OCI-LY1 (cell line): Measurements from ENCODE around the gene F2.

Source experiments
- H2AFZ ChIP-seq: fragments of 200-600 bp; sonication (generic), shearing (Covaris generic); 2 replicates; pipeline ENCODE4 v1.6.0; 2014; ENCODE audit warnings: antibody characterized with exemption, mild to moderate bottlenecking, low read length
- H3F3A ChIP-seq: fragments of 200-600 bp; sonication (generic), shearing (Covaris generic); 2 replicates; pipeline ENCODE4 v1.6.0; 2014; ENCODE audit warnings: mild to moderate bottlenecking, antibody characterized with exemption, low read length, moderate library complexity; ENCODE audit not compliant: insufficient read depth
- H3K27ac ChIP-seq: fragments of 200-600 bp; sonication (generic); 2 replicates; pipeline ENCODE4 v1.5.1; 2014; ENCODE audit warnings: low read length, mixed run types, mild to moderate bottlenecking, low read depth; ENCODE audit not compliant: poor library complexity, severe bottlenecking
- H3K27me3 ChIP-seq: fragments of 200-600 bp; sonication (generic); 2 replicates; pipeline ENCODE4 v1.6.0; 2014; ENCODE audit warnings: antibody characterized with exemption, mild to moderate bottlenecking, low read length, moderate library complexity; ENCODE audit not compliant: insufficient read depth
- H3K36me3 ChIP-seq: fragments of 200-600 bp; sonication (generic); 2 replicates; pipeline ENCODE4 v1.6.1; 2014; ENCODE audit warnings: mild to moderate bottlenecking, antibody characterized with exemption, low read length, moderate library complexity, mixed read lengths; ENCODE audit not compliant: insufficient read depth
- H3K4me1 ChIP-seq: fragments of 200-600 bp; sonication (generic); 2 replicates; pipeline ENCODE4 v1.5.1; 2014; ENCODE audit warnings: mild to moderate bottlenecking, low read length, moderate library complexity; ENCODE audit not compliant: insufficient read depth, severe bottlenecking
- H3K4me2 ChIP-seq: fragments of 200-600 bp; sonication (generic), shearing (Covaris generic); 2 replicates; pipeline ENCODE4 v1.6.1; 2014; ENCODE audit warnings: low read length
- H3K4me3 ChIP-seq: fragments of 200-600 bp; sonication (generic); 2 replicates; pipeline ENCODE4 v1.5.1; 2014; ENCODE audit warnings: low read length, low read depth, mild to moderate bottlenecking, mixed read lengths; ENCODE audit not compliant: poor library complexity, severe bottlenecking
- H3K79me2 ChIP-seq: fragments of 200-600 bp; shearing (Covaris generic); 2 replicates; pipeline ENCODE4 v1.6.1; 2016; ENCODE audit warnings: mixed run types, low read length, mixed read lengths; ENCODE audit not compliant: insufficient read depth
- H3K9ac ChIP-seq: fragments of 200-600 bp; sonication (generic), shearing (Covaris generic); 2 replicates; pipeline ENCODE4 v1.6.1; 2014; ENCODE audit warnings: mild to moderate bottlenecking, low read length, mixed read lengths
- H3K9me2 ChIP-seq: fragments of 200-600 bp; sonication (generic), shearing (Covaris generic); 2 replicates; pipeline ENCODE4 v1.6.1; 2014; ENCODE audit warnings: low read depth, mild to moderate bottlenecking, low read length, mixed read lengths
- H3K9me3 ChIP-seq: fragments of 200-600 bp; shearing (Covaris generic); 2 replicates; pipeline ENCODE4 v1.6.1; 2014; ENCODE audit warnings: low read length, mixed read lengths
- H4K20me1 ChIP-seq: fragments of 200-600 bp; sonication (generic), shearing (Covaris generic); 2 replicates; pipeline ENCODE4 v1.6.0; 2016; ENCODE audit warnings: mild to moderate bottlenecking, low read length; ENCODE audit not compliant: insufficient read depth
- CTCF ChIP-seq: fragments of 200-600 bp; sonication (generic), shearing (Covaris generic); IDR thresholded peaks from 2 replicates; pipeline ENCODE4 v1.5.1; 2017; ENCODE audit warnings: mild to moderate bottlenecking, antibody characterized with exemption, low read length, moderate library complexity, mixed read lengths
- EZH2 ChIP-seq: fragments of 200-600 bp; sonication (generic), shearing (Covaris generic); IDR thresholded peaks from 2 replicates; pipeline ENCODE4 v1.8.0; 2017; ENCODE audit warnings: borderline replicate concordance, mixed run types, mild to moderate bottlenecking, antibody characterized with exemption, low read length, moderate library complexity, mixed read lengths

F2 gene

DNA sequence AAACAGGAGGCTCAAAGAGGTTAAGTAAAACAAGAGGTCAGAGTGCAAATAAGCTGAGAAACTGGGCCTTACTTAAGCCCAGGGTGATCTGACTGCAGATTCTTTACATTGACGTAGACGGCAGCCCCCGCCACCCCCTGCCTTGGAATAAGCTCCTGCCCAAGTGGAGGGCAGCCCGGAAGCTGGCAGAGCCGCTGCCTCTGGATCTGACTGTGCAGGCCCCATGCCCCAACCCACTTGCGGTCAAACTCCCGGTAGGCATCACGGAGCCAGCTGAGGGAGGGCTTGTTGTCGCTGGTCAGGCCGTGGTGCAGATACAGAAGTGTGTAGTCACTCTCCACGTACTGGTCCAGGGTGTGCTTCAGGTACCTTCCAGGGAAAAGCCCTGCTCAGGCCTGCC, 37.2 kb upstream of the F2 start:
- no peak overlapping the region for H3K4me3 ChIP-seq
- no peak for TF ChIP-seq EZH2
- no peak for TF ChIP-seq CTCF
- H3K27me3 ChIP-seq = no peaks in the 10 kb centered on the region
- peaks cover 2% of the 10 kb centered on the region for H3K4me1 ChIP-seq
- no peak overlapping the region for H3K27ac ChIP-seq
- H3K4me2 ChIP-seq = no peak overlapping the region
- H2AFZ ChIP-seq = no peak overlapping the region
- peaks cover 39% of the 10 kb centered on the region; the same call in 1 of the 2 replicates for H3K36me3 ChIP-seq
- no peaks in the 10 kb centered on the region for H3K9me3 ChIP-seq
- H4K20me1 ChIP-seq = no peaks in the 10 kb centered on the region
- no peaks in the 10 kb centered on the region for H3K9me2 ChIP-seq
- H3F3A ChIP-seq = no peaks in the 10 kb centered on the region
- no peaks in the 10 kb centered on the region for H3K79me2 ChIP-seq
- H3K9ac ChIP-seq = no peak overlapping the region

GRCh38 chr11:46682773-46683752, 36.0 kb upstream of the F2 start:
- H3K9ac ChIP-seq = no peak overlapping the region
- H4K20me1 ChIP-seq = no peaks in the 10 kb centered on the region
- TF ChIP-seq CTCF (no peak), EZH2 (no peak)
- H3K4me3 ChIP-seq = no peak overlapping the region
- no peaks in the 10 kb centered on the region for H3K4me1 ChIP-seq
- no peaks in the 10 kb centered on the region for H3K9me3 ChIP-seq
- no peaks in the 10 kb centered on the region for H3K79me2 ChIP-seq
- no peak overlapping the region for H2AFZ ChIP-seq
- no peak overlapping the region for H3K4me2 ChIP-seq
- H3K36me3 ChIP-seq = peaks cover 52% of the 10 kb centered on the region; the same call in 1 of the 2 replicates
- H3K27me3 ChIP-seq = no peaks in the 10 kb centered on the region
- H3K9me2 ChIP-seq = no peaks in the 10 kb centered on the region
- no peaks in the 10 kb centered on the region for H3F3A ChIP-seq
- H3K27ac ChIP-seq = no peak overlapping the region

DNA sequence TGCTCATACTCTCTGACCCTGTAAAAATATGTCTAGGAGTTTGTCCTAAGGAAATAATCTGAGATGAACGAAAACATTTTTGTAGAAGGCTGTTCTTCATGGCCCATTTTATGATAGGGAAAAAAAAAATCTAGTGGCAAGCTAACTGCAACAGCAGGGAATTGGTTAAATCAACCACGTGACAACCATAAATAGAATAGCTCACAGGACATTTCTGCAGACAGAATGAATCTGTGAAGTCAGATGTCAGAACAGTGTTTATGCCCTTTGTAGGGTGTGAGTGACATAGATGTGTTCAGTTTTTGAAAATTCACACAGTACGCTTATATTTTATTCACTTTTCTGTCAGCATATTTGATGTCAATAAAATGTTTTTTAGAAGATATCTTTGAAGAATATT, 34.6 kb upstream of the F2 start:
- H4K20me1 ChIP-seq = no peaks in the 10 kb centered on the region
- H3K4me3 ChIP-seq = no peak overlapping the region
- no peak overlapping the region for H3K27ac ChIP-seq
- no peaks in the 10 kb centered on the region for H3K27me3 ChIP-seq
- TF ChIP-seq CTCF (no peak), EZH2 (no peak)
- no peaks in the 10 kb centered on the region for H3K4me1 ChIP-seq
- H3K36me3 ChIP-seq = peaks cover 41% of the 10 kb centered on the region; the same call in 1 of the 2 replicates
- H3F3A ChIP-seq = no peaks in the 10 kb centered on the region
- no peaks in the 10 kb centered on the region for H3K9me2 ChIP-seq
- H2AFZ ChIP-seq = no peak overlapping the region
- H3K79me2 ChIP-seq = no peaks in the 10 kb centered on the region
- H3K9ac ChIP-seq = no peak overlapping the region
- H3K9me3 ChIP-seq = no peaks in the 10 kb centered on the region
- H3K4me2 ChIP-seq = no peak overlapping the region
